ENCODE results near the gene CENPX.

- TF ChIP-seq, protein P1, sequence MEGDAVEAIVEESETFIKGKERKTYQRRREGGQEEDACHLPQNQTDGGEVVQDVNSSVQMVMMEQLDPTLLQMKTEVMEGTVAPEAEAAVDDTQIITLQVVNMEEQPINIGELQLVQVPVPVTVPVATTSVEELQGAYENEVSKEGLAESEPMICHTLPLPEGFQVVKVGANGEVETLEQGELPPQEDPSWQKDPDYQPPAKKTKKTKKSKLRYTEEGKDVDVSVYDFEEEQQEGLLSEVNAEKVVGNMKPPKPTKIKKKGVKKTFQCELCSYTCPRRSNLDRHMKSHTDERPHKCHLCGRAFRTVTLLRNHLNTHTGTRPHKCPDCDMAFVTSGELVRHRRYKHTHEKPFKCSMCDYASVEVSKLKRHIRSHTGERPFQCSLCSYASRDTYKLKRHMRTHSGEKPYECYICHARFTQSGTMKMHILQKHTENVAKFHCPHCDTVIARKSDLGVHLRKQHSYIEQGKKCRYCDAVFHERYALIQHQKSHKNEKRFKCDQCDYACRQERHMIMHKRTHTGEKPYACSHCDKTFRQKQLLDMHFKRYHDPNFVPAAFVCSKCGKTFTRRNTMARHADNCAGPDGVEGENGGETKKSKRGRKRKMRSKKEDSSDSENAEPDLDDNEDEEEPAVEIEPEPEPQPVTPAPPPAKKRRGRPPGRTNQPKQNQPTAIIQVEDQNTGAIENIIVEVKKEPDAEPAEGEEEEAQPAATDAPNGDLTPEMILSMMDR (conservative IDR thresholded peaks at IDR 0.05; ENCODE audit: low read depth, low read length) = no peak
- TF ChIP-seq EZH2phosphoT487 (IDR thresholded peaks at IDR 0.05; ENCODE audit: borderline replicate concordance, low read length) = no peak
These were observed 7.4 kb upstream of the CENPX start for GRCh38 chr17:82029990-82030469.
